ENCODE measurements around the gene CDC27.

GRCh38 chr17:47225911-47226688 lies 37.0 kb upstream of the CDC27 start:
- TF ChIP-seq CTCF (IDR thresholded peaks at IDR 0.05): no peak
- TF ChIP-seq FOXP4 (CRISPR knock-in tag; IDR thresholded peaks at IDR 0.05): no peak
- TF ChIP-seq NFYB (CRISPR knock-in tag; conservative IDR thresholded peaks at IDR 0.05; ENCODE audit: low read depth): no peak
- TF ChIP-seq ZNF423 (CRISPR knock-in tag; IDR thresholded peaks at IDR 0.05): no peak

All from WTC11 (cell line).